CD8-positive, alpha-beta memory T cell (primary cell): ENCODE results near the gene ARID3A. TPM values are rescaled to one million over a fixed set of nuclear protein-coding genes. Genes with fewer than 3 reads are reported as not detected.

Experiments used
- CTCF ChIA-PET: fragments of 350-600 bp; sonication (Branson Sonifier 250); formaldehyde crosslinking; loops from one replicate; lab custom pipeline; 2021; ENCODE audit warnings: antibody characterized with exemption; lab: Charles Lee
- POLR2A ChIA-PET: fragments of 350-600 bp; sonication (Branson Sonifier 250); formaldehyde crosslinking; loops from one replicate; lab custom pipeline; 2021; ENCODE audit warnings: antibody characterized with exemption; lab: Charles Lee
- DNase-seq, 5 donors: peaks; one replicate each; pipeline versions ENCODE4 v3.0.0 to v3.0.0-alpha.2; 2020 to 2022; ENCODE audit warnings: mixed read lengths in 1 of 5
- H3K27ac ChIP-seq: one replicate; pipeline ENCODE4 v1.7.0; 2013; ENCODE audit warnings: low read depth, mild to moderate bottlenecking, low read length, moderate library complexity
- H3K27me3 ChIP-seq: 2 replicates; pipeline ENCODE4 v1.7.0; 2013; ENCODE audit warnings: low read length, mild to moderate bottlenecking; ENCODE audit not compliant: insufficient read depth, poor library complexity, severe bottlenecking
- H3K36me3 ChIP-seq: 2 replicates; pipeline ENCODE4 v1.7.0; 2013; ENCODE audit warnings: mild to moderate bottlenecking, low read length, moderate library complexity; ENCODE audit not compliant: insufficient read depth
- H3K4me1 ChIP-seq: 2 replicates; pipeline ENCODE4 v1.7.0; 2013; ENCODE audit warnings: mild to moderate bottlenecking, low read length, moderate library complexity; ENCODE audit not compliant: insufficient read depth
- H3K4me3 ChIP-seq: 2 replicates; pipeline ENCODE4 v1.7.0; 2013; ENCODE audit warnings: mild to moderate bottlenecking, low read length
- H3K9me3 ChIP-seq: 2 replicates; pipeline ENCODE4 v1.7.0; 2013; ENCODE audit warnings: mild to moderate bottlenecking, low read length
- H3K27ac Mint-ChIP-seq, 8 donors: one replicate each; pipeline ENCODE4 v1.8.0; 2020 to 2021; ENCODE audit warnings: mixed read lengths in 8 of 8, mild to moderate bottlenecking in 6 of 8, inconsistent platforms in 3 of 8, moderate library complexity in 3 of 8
- H3K27me3 Mint-ChIP-seq, 2 donors: one replicate each; pipeline ENCODE4 v1.8.0; 2020 to 2021; ENCODE audit warnings: mixed read lengths in 2 of 2, mild to moderate bottlenecking in 1 of 2, moderate library complexity in 1 of 2
- H3K36me3 Mint-ChIP-seq, 3 donors: one replicate each; pipeline ENCODE4 v1.8.0; 2020 to 2021; ENCODE audit warnings: mixed read lengths in 3 of 3, inconsistent platforms in 1 of 3, mild to moderate bottlenecking in 1 of 3
- H3K4me1 Mint-ChIP-seq, 3 donors: one replicate each; pipeline ENCODE4 v1.8.0; 2020 to 2021; ENCODE audit warnings: mixed read lengths in 3 of 3, inconsistent platforms in 1 of 3, mild to moderate bottlenecking in 1 of 3
- H3K4me3 Mint-ChIP-seq, 7 donors: one replicate each; pipeline ENCODE4 v1.8.0; 2020 to 2021; ENCODE audit warnings: mixed read lengths in 7 of 7, mild to moderate bottlenecking in 6 of 7, moderate library complexity in 4 of 7, inconsistent platforms in 2 of 7
- H3K9me3 Mint-ChIP-seq, 5 donors: one replicate each; pipeline ENCODE4 v1.8.0; 2020 to 2022; ENCODE audit warnings: mixed read lengths in 5 of 5, mild to moderate bottlenecking in 3 of 5, moderate library complexity in 2 of 5, inconsistent platforms in 1 of 5
- polyA plus RNA-seq: library from polyadenylated mRNA; unstranded; fragments of 300-500 nt; fragmentation: Illumina TruSeq; gene quantifications from one replicate; pipeline ENCODE4 v1.2.3, GENCODE V29; 2021
- total RNA-seq, 2 experiments: library from RNA; stranded (reverse); gene quantifications; one replicate each; pipeline ENCODE4 v1.2.3, GENCODE V29; 2021

ARID3A gene
- total and polyA plus RNA-seq, 3 experiments from 2014 or later: 0.49 to 15.9 (median 12.8) TPM

DNA sequence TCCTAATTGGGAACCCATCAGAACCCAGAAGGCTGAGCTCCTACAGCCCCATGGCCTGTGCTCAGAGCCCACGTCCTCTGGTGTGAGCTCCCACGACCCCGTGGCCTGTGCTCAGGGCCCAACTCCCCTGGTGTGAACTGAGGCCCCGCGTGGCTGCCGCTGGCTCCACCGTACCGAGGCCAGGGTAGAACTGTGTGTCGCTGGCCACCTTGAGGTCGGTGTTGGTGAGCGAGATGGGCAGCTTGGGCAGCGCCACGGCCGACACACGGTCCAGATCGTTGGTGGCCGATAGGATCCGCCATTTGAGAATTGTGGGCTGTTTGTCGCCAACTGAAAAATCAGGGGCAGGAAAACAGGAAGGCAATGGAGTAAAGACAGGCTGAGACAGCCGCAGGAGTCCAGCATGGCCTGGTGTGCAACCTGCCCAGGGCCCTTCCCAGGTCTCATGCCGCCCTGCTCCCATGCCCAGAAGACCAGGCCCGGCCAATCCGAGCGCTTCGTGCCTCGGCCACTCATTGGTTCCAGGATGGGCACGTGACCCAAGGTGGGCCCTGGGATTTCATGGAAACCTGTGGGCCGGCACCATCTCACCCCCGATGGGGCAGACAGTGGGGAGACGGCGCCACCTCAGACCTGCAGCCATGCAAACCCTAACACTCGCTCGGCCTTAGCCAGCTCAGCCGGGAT, 44.3 kb upstream of the ARID3A start:
- peaks cover 0 to 4% (median 2%) of the 10 kb centered on the region in 3 donors for H3K4me1 Mint-ChIP-seq

DNA sequence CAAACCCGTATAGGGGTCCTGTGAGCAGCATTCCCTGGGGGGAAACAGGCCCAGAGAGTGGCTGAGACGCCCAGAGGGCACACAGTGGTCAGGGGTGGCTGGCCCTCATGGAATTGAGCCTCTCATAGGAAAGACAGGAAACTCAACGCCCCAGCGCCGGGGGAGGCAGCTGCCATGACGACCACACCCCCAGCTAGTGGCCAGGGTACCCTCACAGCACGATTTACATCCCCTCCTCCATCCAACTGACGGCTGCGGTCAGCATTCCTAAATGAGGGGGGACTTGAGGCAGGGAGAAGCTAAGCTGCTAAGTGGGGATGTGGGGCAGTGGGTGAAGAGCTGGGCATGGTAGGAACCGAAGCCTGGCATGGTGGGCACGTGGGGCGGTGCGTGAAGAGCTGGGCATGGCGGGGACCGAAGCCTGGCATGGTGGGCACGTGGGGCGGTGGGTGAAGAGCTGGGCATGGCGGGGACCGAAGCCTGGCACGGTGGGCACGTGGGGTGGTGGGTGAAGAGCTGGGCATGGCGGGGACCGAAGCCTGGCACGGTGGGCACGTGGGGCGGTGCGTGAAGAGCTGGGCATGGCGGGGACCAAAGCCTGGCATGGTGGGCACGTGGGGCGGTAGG, 42.9 kb upstream of the ARID3A start:
- peaks cover 4% of the 10 kb centered on the region for H3K4me1 ChIP-seq
- POLR2A ChIA-PET: interaction anchor here (0.5 kb wide), 1 partner anchor 16 kb away, joined by 4 read pairs; no protein-coding TSS in a partner anchor
- Mint-ChIP-seq H3K36me3 (peaks cover 0 to 52% (median 0%) of the 10 kb centered on the region in 3 donors), H3K4me1 (peaks cover 0 to 11% (median 4%) of the 10 kb centered on the region in 3 donors), H3K27ac (peak overlapping the region in 1 of 8 donors; percentile 10), H3K9me3 (no peaks in the 10 kb centered on the region), H3K27me3 (peaks cover 0 to 2% of the 10 kb centered on the region in 2 donors), H3K4me3 (peak overlapping the region in 1 of 7 donors; percentile 18)
- H3K4me3 ChIP-seq: no peak overlapping the region
- no peaks in the 10 kb centered on the region for H3K9me3 ChIP-seq
- CTCF ChIA-PET: interaction anchor here (0.6 to 3.3 kb wide), 5 partner anchors 10 to 34 kb away, joined by 3 to 20 read pairs (median 3); partner anchors contain the start of genes KISS1R, MED16 and RNU6-9
- H3K27me3 ChIP-seq: no peaks in the 10 kb centered on the region
- H3K27ac ChIP-seq: no peak overlapping the region
- no peak for DNase-seq
- peaks cover 3% of the 10 kb centered on the region for H3K36me3 ChIP-seq

More for the DNA sequence above, 44.3 kb upstream of the ARID3A start:
- H3K27me3 Mint-ChIP-seq: no peaks in the 10 kb centered on the region
- POLR2A ChIA-PET: no interaction called here
- DNase-seq: no peak
- Histone ChIP-seq H3K36me3 (peaks cover 3% of the 10 kb centered on the region), H3K27ac (no peak overlapping the region), H3K4me1 (no peaks in the 10 kb centered on the region), H3K27me3 (no peaks in the 10 kb centered on the region), H3K9me3 (no peaks in the 10 kb centered on the region), H3K4me3 (no peak overlapping the region)
- H3K4me3 Mint-ChIP-seq: no peak overlapping the region
- H3K27ac Mint-ChIP-seq: peak overlapping the region in 1 of 8 donors; percentile 38
- CTCF ChIA-PET: interaction anchor here (0.6 to 3.3 kb wide), 7 partner anchors 12 to 112 kb away, joined by 3 to 20 read pairs (median 3); partner anchors contain the start of genes MED16 and RNU6-9
- H3K9me3 Mint-ChIP-seq: no peaks in the 10 kb centered on the region
- peaks cover 0 to 49% (median 0%) of the 10 kb centered on the region in 3 donors for H3K36me3 Mint-ChIP-seq

DNA sequence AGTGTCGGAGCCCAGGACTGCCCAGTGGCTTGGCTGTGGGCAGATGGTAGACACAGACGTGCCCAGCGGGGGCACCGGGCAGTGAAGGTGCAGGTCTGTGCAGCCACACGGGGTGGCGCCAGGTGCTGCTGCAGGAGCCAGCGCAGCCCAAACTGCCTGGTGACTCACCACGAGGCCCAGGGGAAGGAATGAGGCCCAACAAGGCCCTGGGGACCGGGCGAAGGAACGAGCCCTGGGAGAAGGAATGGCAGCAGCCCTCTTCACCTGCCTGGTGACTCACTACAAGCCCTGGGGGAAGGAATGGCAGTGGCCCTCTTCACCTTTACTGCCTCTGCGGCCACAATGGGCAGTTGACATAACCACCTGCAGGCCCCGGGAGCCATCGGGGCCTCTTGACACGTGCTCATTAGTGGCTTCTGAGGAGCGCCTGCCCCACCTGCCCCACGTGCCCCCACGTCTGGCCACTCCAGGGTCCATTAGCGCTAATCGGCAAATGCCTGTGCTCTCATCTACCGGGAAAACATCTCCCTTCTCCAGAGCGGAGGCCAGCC, 42.1 kb upstream of the ARID3A start:
- H3K4me1 Mint-ChIP-seq: peaks cover 0 to 14% (median 6%) of the 10 kb centered on the region in 3 donors
- no peak overlapping the region for H3K4me3 ChIP-seq
- DNase-seq: no peak
- CTCF ChIA-PET: interaction anchor here (1.9 to 3.3 kb wide), 2 partner anchors 10 to 20 kb away, joined by 7 to 20 read pairs; partner anchors contain the start of genes MED16 and RNU6-9
- H3K27me3 ChIP-seq: no peaks in the 10 kb centered on the region
- H3K36me3 Mint-ChIP-seq: peaks cover 0 to 55% (median 0%) of the 10 kb centered on the region in 3 donors
- no peak overlapping the region for H3K27ac Mint-ChIP-seq
- no peaks in the 10 kb centered on the region for H3K9me3 ChIP-seq
- H3K9me3 Mint-ChIP-seq: no peaks in the 10 kb centered on the region
- peaks cover 4% of the 10 kb centered on the region for H3K4me1 ChIP-seq
- no peak overlapping the region for H3K27ac ChIP-seq
- peaks cover 3% of the 10 kb centered on the region for H3K36me3 ChIP-seq
- no peak overlapping the region for H3K4me3 Mint-ChIP-seq
- peaks cover 0 to 2% of the 10 kb centered on the region in 2 donors for H3K27me3 Mint-ChIP-seq
- POLR2A ChIA-PET: no interaction called here

- no peak overlapping the region for H3K4me3 Mint-ChIP-seq
- ChIA-PET POLR2A (no interaction called here), CTCF (no interaction called here)
- peaks cover 7% of the 10 kb centered on the region for H3K36me3 ChIP-seq
- H3K9me3 ChIP-seq: no peaks in the 10 kb centered on the region
- peaks cover 0 to 19% (median 9%) of the 10 kb centered on the region in 3 donors for H3K4me1 Mint-ChIP-seq
- H3K4me3 ChIP-seq: no peak overlapping the region
- H3K27me3 ChIP-seq: no peaks in the 10 kb centered on the region
- no peak for DNase-seq
- no peak overlapping the region for H3K27ac ChIP-seq
- H3K27ac Mint-ChIP-seq: no peak overlapping the region
- H3K36me3 Mint-ChIP-seq: peaks cover 0 to 60% (median 0%) of the 10 kb centered on the region in 3 donors
- peaks cover 4% of the 10 kb centered on the region for H3K4me1 ChIP-seq
- no peaks in the 10 kb centered on the region for H3K9me3 Mint-ChIP-seq
- H3K27me3 Mint-ChIP-seq: peaks cover 0 to 2% of the 10 kb centered on the region in 2 donors
These were observed 41.2 kb upstream of the ARID3A start for GRCh38 chr19:884420-885211.

- CTCF ChIA-PET: interaction anchor here (0.9 kb wide), 1 partner anchor 22 kb away, joined by 3 read pairs; no protein-coding TSS in a partner anchor
- Histone ChIP-seq H3K9me3 (no peaks in the 10 kb centered on the region), H3K27ac (no peak overlapping the region), H3K4me1 (peaks cover 4% of the 10 kb centered on the region), H3K27me3 (no peaks in the 10 kb centered on the region), H3K36me3 (peaks cover 14% of the 10 kb centered on the region), H3K4me3 (no peak overlapping the region)
- Mint-ChIP-seq H3K27ac (peak overlapping the region in 1 of 8 donors; percentile 70), H3K36me3 (peaks cover 0 to 70% (median 0%) of the 10 kb centered on the region in 3 donors), H3K4me1 (peaks cover 0 to 28% (median 12%) of the 10 kb centered on the region in 3 donors), H3K9me3 (no peaks in the 10 kb centered on the region), H3K27me3 (peaks cover 0 to 2% of the 10 kb centered on the region in 2 donors), H3K4me3 (no peak overlapping the region)
- DNase-seq: no peak
- POLR2A ChIA-PET: no interaction called here
These were observed 40.2 kb upstream of the ARID3A start for GRCh38 chr19:885536-886224.

DNA sequence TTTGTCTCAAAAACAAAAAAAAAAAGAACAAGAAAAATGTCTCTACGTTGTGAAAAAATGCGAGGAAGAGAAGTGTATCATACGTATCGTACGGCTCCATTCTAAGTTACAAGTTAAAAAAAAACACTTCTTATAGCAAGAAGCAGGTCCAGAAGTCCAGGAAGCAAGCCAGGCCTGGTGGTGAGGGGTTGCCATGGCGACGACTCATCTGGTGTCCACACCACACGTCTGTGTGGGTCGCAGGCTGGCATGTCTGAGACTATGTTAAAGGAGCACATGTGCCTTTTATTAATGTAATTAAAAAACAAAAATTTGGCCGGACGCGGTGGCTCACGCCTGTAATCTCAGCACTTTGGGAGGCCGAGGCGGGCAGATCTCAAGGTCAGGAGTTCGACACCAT, 38.8 kb upstream of the ARID3A start:
- Mint-ChIP-seq H3K36me3 (peaks cover 0 to 58% (median 0%) of the 10 kb centered on the region in 3 donors), H3K27ac (peak overlapping the region in 3 of 8 donors; percentile 42 to 95 (median 70)), H3K9me3 (no peaks in the 10 kb centered on the region), H3K4me1 (peaks cover 5 to 37% (median 14%) of the 10 kb centered on the region in 3 donors), H3K4me3 (no peak overlapping the region), H3K27me3 (peaks cover 0 to 2% of the 10 kb centered on the region in 2 donors)
- H3K27me3 ChIP-seq: no peaks in the 10 kb centered on the region
- POLR2A ChIA-PET: interaction anchor here (1.2 kb wide), 1 partner anchor 12 kb away, joined by 3 read pairs; no protein-coding TSS in a partner anchor
- no peak for DNase-seq
- H3K4me1 ChIP-seq: peaks cover 6% of the 10 kb centered on the region
- no peaks in the 10 kb centered on the region for H3K9me3 ChIP-seq
- H3K4me3 ChIP-seq: no peak overlapping the region
- no peak overlapping the region for H3K27ac ChIP-seq
- peaks cover 14% of the 10 kb centered on the region for H3K36me3 ChIP-seq
- CTCF ChIA-PET: no interaction called here

DNA sequence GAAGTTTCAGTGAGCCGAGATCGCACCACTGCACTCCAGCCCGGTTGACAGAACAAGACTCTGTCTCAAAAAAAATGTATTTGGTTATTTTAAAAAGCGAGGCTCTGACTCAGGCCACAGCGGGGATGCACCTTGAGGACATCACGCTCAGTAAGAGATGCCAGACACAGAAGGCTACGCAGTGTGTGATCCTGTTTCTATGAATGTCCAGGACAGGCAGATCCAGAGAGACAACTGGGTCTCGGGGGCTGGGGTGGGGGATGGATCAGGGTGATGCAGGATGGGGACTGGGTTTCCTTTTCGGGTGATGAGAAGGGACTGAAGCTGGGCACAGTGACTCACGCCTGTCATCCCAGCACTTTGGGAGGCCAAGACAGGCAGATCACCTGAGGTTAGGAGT, 38.2 kb upstream of the ARID3A start:
- Mint-ChIP-seq H3K27ac (peak overlapping the region in 3 of 8 donors; percentile 42 to 95 (median 94)), H3K36me3 (peaks cover 0 to 53% (median 0%) of the 10 kb centered on the region in 3 donors), H3K27me3 (peaks cover 0 to 2% of the 10 kb centered on the region in 2 donors), H3K4me3 (peak overlapping the region in 2 of 7 donors; percentile 6 to 16), H3K4me1 (peaks cover 5 to 40% (median 14%) of the 10 kb centered on the region in 3 donors), H3K9me3 (no peaks in the 10 kb centered on the region)
- peaks cover 14% of the 10 kb centered on the region for H3K36me3 ChIP-seq
- no peak overlapping the region for H3K4me3 ChIP-seq
- H3K9me3 ChIP-seq: no peaks in the 10 kb centered on the region
- DNase-seq: no peak
- no peaks in the 10 kb centered on the region for H3K27me3 ChIP-seq
- POLR2A ChIA-PET: interaction anchor here (1.2 to 2.2 kb wide), 3 partner anchors 13 to 22 kb away, joined by 3 to 10 read pairs (median 5); no protein-coding TSS in a partner anchor
- H3K27ac ChIP-seq: no peak overlapping the region
- CTCF ChIA-PET: interaction anchor here (1.0 to 1.1 kb wide), 2 partner anchors 9 to 23 kb away, joined by 3 read pairs; no protein-coding TSS in a partner anchor
- H3K4me1 ChIP-seq: peaks cover 9% of the 10 kb centered on the region
